HepG2 (cell line): ENCODE data around the gene ARFIP2. TPM values are rescaled to one million over a fixed set of nuclear protein-coding genes. Genes with fewer than 3 reads are reported as not detected.
A peak's percentile ranks its signal among the peaks of the same experiment; 100 is the strongest.

Experiments
- ARID2 ChIP-seq: sonication (generic); formaldehyde crosslinking; IDR thresholded peaks from 2 replicates; pipeline ENCODE4 v1.8.1; 2022; ENCODE audit warnings: mild to moderate bottlenecking, missing genetic modification reagents, borderline replicate concordance
- ELF3 ChIP-seq: IDR thresholded peaks from 2 replicates; pipeline ENCODE4 v1.6.1; 2016; ENCODE audit warnings: missing genetic modification reagents, missing compliant biosample characterization
- GLI4 ChIP-seq: sonication (generic); formaldehyde crosslinking; IDR thresholded peaks from 2 replicates; pipeline ENCODE4 v1.5.1; 2020; ENCODE audit warnings: missing genetic modification reagents, mild to moderate bottlenecking, moderate library complexity, borderline replicate concordance
- HHEX ChIP-seq: IDR thresholded peaks from 2 replicates; pipeline ENCODE4 v1.6.1; 2016; ENCODE audit warnings: control low read depth
- JUND ChIP-seq: sonication (generic); formaldehyde crosslinking; IDR thresholded peaks from 2 replicates; pipeline ENCODE4 v1.8.0; 2022; ENCODE audit warnings: mild to moderate bottlenecking, missing genetic modification reagents
- RNF219 ChIP-seq: sonication (generic); formaldehyde crosslinking; IDR thresholded peaks from 2 replicates; pipeline ENCODE4 v1.5.0; 2020; ENCODE audit warnings: mild to moderate bottlenecking, missing genetic modification reagents
- SRF ChIP-seq: IDR thresholded peaks from 2 replicates; pipeline ENCODE4 v1.6.1; 2011; ENCODE audit warnings: mild to moderate bottlenecking, low read depth, low read length, moderate library complexity
- TBL1XR1 ChIP-seq: fragments of 150-350 bp; IDR thresholded peaks from 2 replicates; pipeline ENCODE4 v1.6.1; 2014; ENCODE audit warnings: borderline replicate concordance, low read length; ENCODE audit not compliant: partially characterized antibody
- ZNF12 ChIP-seq: sonication (generic); formaldehyde crosslinking; IDR thresholded peaks from 2 replicates; pipeline ENCODE4 v1.5.0; 2020; ENCODE audit warnings: missing genetic modification reagents
- ZNF136 ChIP-seq: sonication (generic); formaldehyde crosslinking; IDR thresholded peaks from 2 replicates; pipeline ENCODE4 v1.8.1; 2022; ENCODE audit warnings: low read depth, mild to moderate bottlenecking, moderate library complexity, missing genetic modification reagents
- ZNF383 ChIP-seq: sonication (generic); formaldehyde crosslinking; IDR thresholded peaks from 2 replicates; pipeline ENCODE4 v1.4.0; 2020; ENCODE audit warnings: missing genetic modification reagents, mild to moderate bottlenecking, borderline replicate concordance
- ZNF501 ChIP-seq: sonication (generic); formaldehyde crosslinking; IDR thresholded peaks from 2 replicates; pipeline ENCODE4 v1.5.1; 2020; ENCODE audit warnings: mild to moderate bottlenecking, moderate library complexity, missing genetic modification reagents
- ZNF510 ChIP-seq: sonication (generic); formaldehyde crosslinking; IDR thresholded peaks from 2 replicates; pipeline ENCODE4 v1.4.0; 2020; ENCODE audit warnings: low read depth, mild to moderate bottlenecking, missing genetic modification reagents
- ZNF512 ChIP-seq: sonication (generic); formaldehyde crosslinking; IDR thresholded peaks from 2 replicates; pipeline ENCODE4 v1.4.0; 2020; ENCODE audit warnings: mild to moderate bottlenecking, missing genetic modification reagents
- ZNF724P ChIP-seq: sonication (generic); formaldehyde crosslinking; IDR thresholded peaks from 2 replicates; pipeline ENCODE4 v1.8.0; 2022; ENCODE audit warnings: missing genetic modification reagents, borderline replicate concordance
- polyA plus RNA-seq, 8 experiments: library from polyadenylated mRNA; depleted of rRNA in 3 of 8; stranded (reverse) in 7 of 8; unstranded in 1 of 8; fragments of >200 nt; fragmentation: Illumina TruSeq in 4 of 8; extraction: Trizol in 4 of 8; gene quantifications; 2 replicates each; pipeline versions ENCODE4 v1.2.1 to v1.2.3, GENCODE V29; 2011 to 2016; ENCODE audit warnings: low read depth in 4 of 8, missing spikeins in 1 of 8, mixed read lengths in 1 of 8; ENCODE audit not compliant: insufficient read depth in 1 of 8
- total RNA-seq, 5 experiments: library from RNA; depleted of rRNA; stranded (reverse); fragments of >200 nt; fragmentation: Illumina TruSeq; extraction: Trizol; gene quantifications; 2 replicates each; pipeline ENCODE4 v1.2.3, GENCODE V29; 2016; ENCODE audit warnings: low read depth in 1 of 5
- TF ChIP-seq, protein P1 (sequence below): sonication (generic); formaldehyde crosslinking; IDR thresholded peaks from 2 replicates; pipeline ENCODE4 v1.5.0; 2020; ENCODE audit warnings: missing genetic modification reagents
- TF ChIP-seq, protein P2 (sequence below): sonication (generic); formaldehyde crosslinking; IDR thresholded peaks from 2 replicates; pipeline ENCODE4 v1.5.0; 2020; ENCODE audit warnings: missing genetic modification reagents, mild to moderate bottlenecking, borderline replicate concordance
- TF ChIP-seq, protein P3 (sequence below): sonication (generic); formaldehyde crosslinking; IDR thresholded peaks from 2 replicates; pipeline ENCODE4 v1.5.0; 2020; ENCODE audit warnings: mild to moderate bottlenecking, low read depth, missing genetic modification reagents, borderline replicate concordance

Gene ARFIP2
- total and polyA plus RNA-seq, 2 of the 13 experiments (the other 11 are each of a cell fraction or from before 2014, with no cell fraction given), result 56.6 to 60.2 TPM

- TF ChIP-seq ZNF383 (CRISPR knock-in tag), result peak; percentile 15; the same call in 1 of the 2 replicates
- no peak; the same call in 1 of the 2 replicates for TF ChIP-seq ZNF12
- no peak for TF ChIP-seq SRF
- peak; percentile 92 for TF ChIP-seq ZNF501 (CRISPR knock-in tag)
- TF ChIP-seq ARID2 (CRISPR knock-in tag), result no peak
- no peak for TF ChIP-seq ZNF724P (CRISPR knock-in tag)
- TF ChIP-seq ELF3 (CRISPR knock-in tag), result peak; percentile 88
- TF ChIP-seq, protein P1, sequence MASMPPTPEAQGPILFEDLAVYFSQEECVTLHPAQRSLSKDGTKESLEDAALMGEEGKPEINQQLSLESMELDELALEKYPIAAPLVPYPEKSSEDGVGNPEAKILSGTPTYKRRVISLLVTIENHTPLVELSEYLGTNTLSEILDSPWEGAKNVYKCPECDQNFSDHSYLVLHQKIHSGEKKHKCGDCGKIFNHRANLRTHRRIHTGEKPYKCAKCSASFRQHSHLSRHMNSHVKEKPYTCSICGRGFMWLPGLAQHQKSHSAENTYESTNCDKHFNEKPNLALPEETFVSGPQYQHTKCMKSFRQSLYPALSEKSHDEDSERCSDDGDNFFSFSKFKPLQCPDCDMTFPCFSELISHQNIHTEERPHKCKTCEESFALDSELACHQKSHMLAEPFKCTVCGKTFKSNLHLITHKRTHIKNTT (CRISPR knock-in tag), result no peak
- TF ChIP-seq, protein P2, sequence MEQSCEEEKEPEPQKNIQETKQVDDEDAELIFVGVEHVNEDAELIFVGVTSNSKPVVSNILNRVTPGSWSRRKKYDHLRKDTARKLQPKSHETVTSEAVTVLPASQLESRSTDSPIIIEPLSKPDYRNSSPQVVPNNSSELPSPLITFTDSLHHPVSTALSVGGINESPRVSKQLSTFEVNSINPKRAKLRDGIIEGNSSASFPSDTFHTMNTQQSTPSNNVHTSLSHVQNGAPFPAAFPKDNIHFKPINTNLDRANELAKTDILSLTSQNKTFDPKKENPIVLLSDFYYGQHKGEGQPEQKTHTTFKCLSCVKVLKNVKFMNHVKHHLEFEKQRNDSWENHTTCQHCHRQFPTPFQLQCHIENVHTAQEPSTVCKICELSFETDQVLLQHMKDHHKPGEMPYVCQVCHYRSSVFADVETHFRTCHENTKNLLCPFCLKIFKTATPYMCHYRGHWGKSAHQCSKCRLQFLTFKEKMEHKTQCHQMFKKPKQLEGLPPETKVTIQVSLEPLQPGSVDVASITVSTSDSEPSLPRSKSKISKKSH (CRISPR knock-in tag), result no peak
- peak; percentile 51; the same call in 1 of the 2 replicates for TF ChIP-seq ZNF136 (CRISPR knock-in tag)
- TF ChIP-seq TBL1XR1, result no peak
- TF ChIP-seq, protein P3, sequence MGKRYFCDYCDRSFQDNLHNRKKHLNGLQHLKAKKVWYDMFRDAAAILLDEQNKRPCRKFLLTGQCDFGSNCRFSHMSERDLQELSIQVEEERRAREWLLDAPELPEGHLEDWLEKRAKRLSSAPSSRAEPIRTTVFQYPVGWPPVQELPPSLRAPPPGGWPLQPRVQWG (CRISPR knock-in tag), result no peak
- TF ChIP-seq JUND (CRISPR knock-in tag), result peak; percentile 21; the same call in 1 of the 2 replicates
- TF ChIP-seq ZNF510 (CRISPR knock-in tag), result no peak
- TF ChIP-seq HHEX (CRISPR knock-in tag), result no peak
- no peak; the same call in 1 of the 2 replicates for TF ChIP-seq RNF219 (CRISPR knock-in tag)
- TF ChIP-seq ZNF512 (CRISPR knock-in tag), result peak; percentile 22; the same call in 1 of the 2 replicates
- no peak for TF ChIP-seq GLI4 (CRISPR knock-in tag)
Observed at GRCh38 chr11:6481012-6481923, at the start of gene ARFIP2, which contains the start of gene TIMM10B (continued).
